Measurements from ENCODE around the gene RCOR2. TPM values are rescaled to one million over a fixed set of nuclear protein-coding genes. Genes with fewer than 3 reads are reported as not detected.

The RCOR2 gene
- total RNA-seq, 1 experiment from 2014 or later = 3.9 TPM

DNA sequence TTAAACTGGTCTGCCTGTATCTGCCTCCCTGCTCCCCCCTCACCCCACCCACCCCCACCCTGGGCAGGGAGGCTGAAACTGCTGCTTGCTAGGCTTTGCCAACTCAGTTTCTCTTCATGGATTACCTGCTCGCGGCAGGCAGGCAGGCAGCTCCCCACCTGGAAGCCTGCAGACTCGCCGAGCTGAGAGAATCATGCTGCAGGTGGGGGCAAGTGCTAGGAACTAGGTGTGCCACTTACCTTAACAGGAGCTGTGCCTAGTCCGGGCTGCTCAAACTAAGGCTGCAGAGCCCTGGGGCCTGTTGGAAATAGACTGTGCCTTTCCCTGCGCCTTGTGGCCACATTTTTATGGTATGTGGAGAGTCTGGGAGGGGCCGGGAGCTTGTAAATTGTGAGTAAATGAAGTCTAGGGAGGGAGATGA lies 47.8 kb downstream of the RCOR2 start:
- no TSS peak for BruUV-seq (replicated peaks)
- no peak for DNase-seq (ENCODE audit: low spot score)
- intact Hi-C loops (cut with micrococcal nuclease; ENCODE audit: unreplicated experiment) = no loop called here

DNA sequence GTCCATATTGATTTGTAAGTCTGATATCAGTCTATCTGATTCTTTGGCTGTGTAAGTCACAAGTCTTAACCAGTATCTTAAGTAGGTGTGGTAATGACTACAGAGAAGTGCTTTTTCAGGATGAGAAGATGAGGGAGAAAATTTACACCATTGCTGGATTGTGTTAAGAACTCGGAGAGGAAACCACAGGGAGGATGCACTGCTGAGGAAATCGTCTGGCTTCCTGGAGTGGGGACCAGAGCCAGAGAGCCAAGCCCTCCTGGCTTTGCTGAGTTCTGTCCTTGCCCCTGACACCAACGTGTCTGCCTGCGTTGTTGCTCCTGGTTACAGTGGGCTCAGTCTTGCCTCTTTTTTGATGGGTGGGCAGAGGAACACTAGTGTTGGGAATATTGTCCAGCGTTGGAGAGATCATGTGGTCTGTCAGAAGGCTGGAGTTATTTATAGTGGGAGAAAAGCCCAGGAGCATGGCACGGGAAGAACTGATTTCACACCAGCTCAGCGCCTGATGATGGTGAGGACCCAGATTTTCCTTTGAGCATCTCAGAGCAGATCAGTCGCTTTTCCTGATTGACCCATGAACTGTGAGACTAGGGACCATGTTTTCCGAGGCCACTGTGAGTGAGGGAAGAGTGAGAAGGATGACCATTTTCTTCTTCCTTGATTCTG lies 48.4 kb downstream of the RCOR2 start:
- no peak overlapping the region for H3K27ac ChIP-seq (ENCODE audit: low read depth, low read length, poor library complexity, severe bottlenecking)
- no peaks in the 10 kb centered on the region for H3K9me3 ChIP-seq (ENCODE audit: low read depth, low read length, poor library complexity, severe bottlenecking)
- no peaks in the 10 kb centered on the region for H3K27me3 ChIP-seq (replicated peaks; ENCODE audit: insufficient read depth, low read depth, low read length, poor library complexity)
- ChIA-PET CTCF (no interaction called here), POLR2A (ENCODE audit: low non-redundant PET) (no interaction called here)
- peaks cover 43% of the 10 kb centered on the region for H3K4me1 ChIP-seq (ENCODE audit: insufficient read depth, low read length, poor library complexity, severe bottlenecking)
- BruUV-seq (replicated peaks) = no TSS peak
- no peak for TF ChIP-seq EZH2 (IDR thresholded peaks at IDR 0.05; ENCODE audit: borderline replicate concordance, low read depth, low read length, poor library complexity, severe bottlenecking)
- TF ChIP-seq, protein P1, sequence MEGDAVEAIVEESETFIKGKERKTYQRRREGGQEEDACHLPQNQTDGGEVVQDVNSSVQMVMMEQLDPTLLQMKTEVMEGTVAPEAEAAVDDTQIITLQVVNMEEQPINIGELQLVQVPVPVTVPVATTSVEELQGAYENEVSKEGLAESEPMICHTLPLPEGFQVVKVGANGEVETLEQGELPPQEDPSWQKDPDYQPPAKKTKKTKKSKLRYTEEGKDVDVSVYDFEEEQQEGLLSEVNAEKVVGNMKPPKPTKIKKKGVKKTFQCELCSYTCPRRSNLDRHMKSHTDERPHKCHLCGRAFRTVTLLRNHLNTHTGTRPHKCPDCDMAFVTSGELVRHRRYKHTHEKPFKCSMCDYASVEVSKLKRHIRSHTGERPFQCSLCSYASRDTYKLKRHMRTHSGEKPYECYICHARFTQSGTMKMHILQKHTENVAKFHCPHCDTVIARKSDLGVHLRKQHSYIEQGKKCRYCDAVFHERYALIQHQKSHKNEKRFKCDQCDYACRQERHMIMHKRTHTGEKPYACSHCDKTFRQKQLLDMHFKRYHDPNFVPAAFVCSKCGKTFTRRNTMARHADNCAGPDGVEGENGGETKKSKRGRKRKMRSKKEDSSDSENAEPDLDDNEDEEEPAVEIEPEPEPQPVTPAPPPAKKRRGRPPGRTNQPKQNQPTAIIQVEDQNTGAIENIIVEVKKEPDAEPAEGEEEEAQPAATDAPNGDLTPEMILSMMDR (conservative IDR thresholded peaks at IDR 0.05; ENCODE audit: low read depth, low read length) = no peak
- no peaks in the 10 kb centered on the region for H3K36me3 ChIP-seq (ENCODE audit: insufficient read depth, low read length, poor library complexity, severe bottlenecking)
- intact Hi-C loops (cut with micrococcal nuclease; ENCODE audit: unreplicated experiment) = no loop called here
- H3K4me3 ChIP-seq (ENCODE audit: low read depth, low read length, poor library complexity, severe bottlenecking) = no peak overlapping the region
- DNase-seq (ENCODE audit: low spot score) = no peak

More for the DNA sequence above, 47.8 kb downstream of the RCOR2 start:
- TF ChIP-seq, protein P1 (conservative IDR thresholded peaks at IDR 0.05; ENCODE audit: low read depth, low read length) = no peak
- TF ChIP-seq EZH2 (IDR thresholded peaks at IDR 0.05; ENCODE audit: borderline replicate concordance, low read depth, low read length, poor library complexity, severe bottlenecking) = no peak
- ChIA-PET POLR2A (ENCODE audit: low non-redundant PET) (no interaction called here), CTCF (no interaction called here)
- Histone ChIP-seq H3K27me3 (replicated peaks; ENCODE audit: insufficient read depth, low read depth, low read length, poor library complexity) (no peaks in the 10 kb centered on the region), H3K36me3 (ENCODE audit: insufficient read depth, low read length, poor library complexity, severe bottlenecking) (no peaks in the 10 kb centered on the region), H3K9me3 (ENCODE audit: low read depth, low read length, poor library complexity, severe bottlenecking) (no peaks in the 10 kb centered on the region), H3K4me1 (ENCODE audit: insufficient read depth, low read length, poor library complexity, severe bottlenecking) (peaks cover 39% of the 10 kb centered on the region), H3K27ac (ENCODE audit: low read depth, low read length, poor library complexity, severe bottlenecking) (no peak overlapping the region), H3K4me3 (ENCODE audit: low read depth, low read length, poor library complexity, severe bottlenecking) (no peak overlapping the region)

DNA sequence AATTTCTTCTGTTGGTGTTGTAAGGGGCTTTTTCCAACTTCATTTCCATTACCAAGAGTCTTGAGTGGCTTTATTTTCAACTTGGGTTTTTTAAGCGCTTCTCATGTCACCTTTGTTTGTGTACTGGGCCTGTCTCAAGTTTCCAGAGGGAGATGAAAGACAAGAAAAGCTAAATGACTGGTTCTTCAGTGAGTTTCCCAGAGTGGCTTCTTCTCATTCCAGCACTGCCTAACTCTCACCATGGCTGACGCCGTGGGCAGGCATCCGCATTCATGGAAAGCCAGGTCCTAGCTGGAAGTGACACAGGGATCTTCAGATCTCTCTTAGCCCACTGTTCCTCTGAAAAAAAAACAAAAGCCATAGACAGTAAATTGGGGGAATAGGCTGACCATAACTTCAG lies 49.5 kb downstream of the RCOR2 start:
- intact Hi-C loops (cut with micrococcal nuclease; ENCODE audit: unreplicated experiment) = no loop called here
- DNase-seq (ENCODE audit: low spot score) = no peak
- TF ChIP-seq EZH2 (IDR thresholded peaks at IDR 0.05; ENCODE audit: borderline replicate concordance, low read depth, low read length, poor library complexity, severe bottlenecking) = no peak
- TF ChIP-seq, protein P1 (conservative IDR thresholded peaks at IDR 0.05; ENCODE audit: low read depth, low read length) = no peak
- no TSS peak for BruUV-seq (replicated peaks)
- Histone ChIP-seq H3K4me1 (ENCODE audit: insufficient read depth, low read length, poor library complexity, severe bottlenecking) (peaks cover 49% of the 10 kb centered on the region), H3K4me3 (ENCODE audit: low read depth, low read length, poor library complexity, severe bottlenecking) (no peak overlapping the region), H3K9me3 (ENCODE audit: low read depth, low read length, poor library complexity, severe bottlenecking) (no peaks in the 10 kb centered on the region), H3K27me3 (replicated peaks; ENCODE audit: insufficient read depth, low read depth, low read length, poor library complexity) (no peaks in the 10 kb centered on the region), H3K27ac (ENCODE audit: low read depth, low read length, poor library complexity, severe bottlenecking) (peak overlapping the region; percentile 3), H3K36me3 (ENCODE audit: insufficient read depth, low read length, poor library complexity, severe bottlenecking) (no peaks in the 10 kb centered on the region)
- ChIA-PET POLR2A (ENCODE audit: low non-redundant PET) (interaction anchor here (0.6 kb wide), 1 partner anchor 38 kb away, joined by 5 read pairs; no protein-coding TSS in a partner anchor), CTCF (no interaction called here)

Data from A673 (cell line).